Transverse colon (tissue), 4 donors: ENCODE results near the gene IRF4. TPM values are rescaled to one million over a fixed set of nuclear protein-coding genes. Genes with fewer than 3 reads are reported as not detected.
A peak's percentile ranks its signal among the peaks of the same experiment; 100 is the strongest.

Experiments used
- DNase-seq: peaks from one replicate; pipeline ENCODE4 v3.0.0-alpha.2; 2019
- H3K27ac ChIP-seq, 4 donors: fragments of 200-600 bp; sonication (generic); 2 replicates each; pipeline ENCODE4 v1.5.1; 2016 to 2018; ENCODE audit warnings: inconsistent platforms in 4 of 4
- H3K27me3 ChIP-seq: fragments of 200-600 bp; sonication (generic); 2 replicates; pipeline ENCODE4 v1.5.1; 2017; ENCODE audit warnings: inconsistent platforms
- H3K36me3 ChIP-seq, 4 donors: fragments of 200-600 bp; sonication (generic); 2 replicates each; pipeline ENCODE4 v1.5.1; 2017 to 2019; ENCODE audit warnings: inconsistent platforms in 4 of 4
- H3K4me1 ChIP-seq, 4 donors: fragments of 200-600 bp; sonication (generic); 2 replicates each; pipeline ENCODE4 v1.5.1; 2017 to 2020; ENCODE audit warnings: inconsistent platforms in 4 of 4
- H3K4me3 ChIP-seq, 4 donors: fragments of 200-600 bp; sonication (generic); 1 replicate in 1 of 4; 2 replicates in 3 of 4; pipeline versions ENCODE4 v1.5.1 to v1.6.1; 2017 to 2019; ENCODE audit warnings: inconsistent platforms in 4 of 4
- H3K9me3 ChIP-seq, 2 donors: fragments of 200-600 bp; sonication (generic); 2 replicates each; pipeline ENCODE4 v1.5.1; 2017 to 2019; ENCODE audit warnings: inconsistent platforms in 2 of 2
- EP300 ChIP-seq: sonication (generic); formaldehyde crosslinking; IDR thresholded peaks from one replicate; pipeline ENCODE4 v1.6.1; 2017; ENCODE audit warnings: antibody characterized with exemption, low read depth
- POLR2A ChIP-seq: fragments of 450-650 bp; IDR thresholded peaks from one replicate; pipeline ENCODE4 v1.6.1; 2016; ENCODE audit warnings: antibody characterized with exemption, mild to moderate bottlenecking, moderate library complexity
- POLR2AphosphoS5 ChIP-seq, 3 donors: sonication (generic); formaldehyde crosslinking; IDR thresholded peaks; one replicate each; pipeline ENCODE4 v1.6.1; 2016; ENCODE audit warnings: antibody characterized with exemption in 3 of 3
- WGBS, 2 donors: methylation state at CpG; one replicate each; pipeline ENCODE4 v1.1.5; 2018; ENCODE audit warnings: low coverage in 1 of 2; 5-methylcytosine and 5-hydroxymethylcytosine counted together
- in situ Hi-C, 4 donors: fragments of 200-750 bp; cut with MboI; loops; one replicate each; pipeline versions ENCODE4 v1.15.0 to v1.15.1; 2017; ENCODE audit warnings: low sequenced_read_pairs in 3 of 4, low pct_ligation_motif_present in 1 of 4, low pct_unique_long_range_greater_than_20kb in 1 of 4
- intact Hi-C: fragments of 100-400 bp; cut with DNase I; formaldehyde crosslinking; loops from one replicate; pipeline ENCODE4 v1.15.1; 2023; ENCODE audit warnings: low total_unique reads
- total RNA-seq, 4 donors: library from RNA; depleted of rRNA; stranded (reverse); fragments of >200 nt; gene quantifications; one replicate each; pipeline ENCODE4 v1.1.0, GENCODE V29; 2016
- TF ChIP-seq, protein P1 (sequence below), 5 experiments: fragments of 200-600 bp in 3 of 5; fragments of 450-650 bp in 2 of 5; sonication (generic) in 3 of 5; IDR thresholded peaks; 1 replicate in 2 of 5; 2 replicates in 3 of 5; pipeline ENCODE4 v1.5.1; 2016 to 2017; ENCODE audit warnings: antibody characterized with exemption in 5 of 5, inconsistent platforms in 3 of 5, mild to moderate bottlenecking in 2 of 5, moderate library complexity in 1 of 5

The IRF4 gene
- total RNA-seq, 4 donors from 2014 or later, result 0.40 to 18.4 (median 4.3) TPM

DNA sequence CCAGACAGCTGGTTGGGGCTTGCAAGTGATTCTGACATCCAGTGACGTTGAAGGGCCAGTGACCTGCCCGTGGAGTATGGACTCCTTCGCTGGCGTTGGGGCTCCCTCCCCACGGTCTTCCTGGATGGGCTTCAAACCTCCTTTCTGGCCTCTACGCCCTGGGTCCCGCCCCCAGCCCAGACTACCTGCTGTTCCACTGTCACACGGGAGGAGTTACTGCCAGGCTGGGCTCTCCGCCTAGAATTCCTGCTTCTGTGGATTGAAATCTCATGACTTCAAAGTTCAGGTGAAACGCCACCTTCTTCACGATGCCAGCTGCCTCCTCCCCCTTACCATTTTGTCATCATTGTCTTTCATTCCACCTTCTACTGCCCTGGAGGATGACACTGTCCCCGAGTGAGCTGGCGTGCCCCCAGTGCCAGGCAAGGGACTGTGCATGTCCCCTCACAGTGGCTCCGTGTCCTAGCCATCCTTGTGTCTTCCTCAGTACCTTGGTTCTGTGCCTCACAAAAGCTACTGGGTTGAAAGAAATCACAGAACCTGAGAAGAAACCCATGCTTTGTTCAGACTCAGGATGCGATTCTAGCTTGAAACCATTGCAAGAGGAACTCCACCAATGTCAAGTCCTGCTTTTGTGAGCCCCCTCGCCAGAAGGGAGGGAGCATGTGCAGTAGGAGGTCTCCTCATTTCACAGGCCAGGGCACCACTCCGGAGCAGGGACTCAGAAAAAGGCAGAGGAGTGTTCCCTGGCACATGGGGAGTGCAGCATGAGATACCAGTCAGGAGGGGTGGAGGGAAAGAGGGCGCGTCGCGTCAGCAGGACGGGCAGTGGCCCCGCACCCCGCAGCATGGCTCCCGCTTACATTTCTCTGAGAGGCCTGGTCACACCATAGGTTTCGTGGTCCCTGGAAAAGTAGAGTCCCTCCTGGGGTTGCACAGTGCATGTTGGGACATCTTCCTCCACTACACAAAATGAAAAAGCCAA lies 11.0 kb upstream of the IRF4 start:
- TF ChIP-seq POLR2AphosphoS5 (IDR thresholded peaks at IDR 0.05), result no peak
- TF ChIP-seq, protein P1, sequence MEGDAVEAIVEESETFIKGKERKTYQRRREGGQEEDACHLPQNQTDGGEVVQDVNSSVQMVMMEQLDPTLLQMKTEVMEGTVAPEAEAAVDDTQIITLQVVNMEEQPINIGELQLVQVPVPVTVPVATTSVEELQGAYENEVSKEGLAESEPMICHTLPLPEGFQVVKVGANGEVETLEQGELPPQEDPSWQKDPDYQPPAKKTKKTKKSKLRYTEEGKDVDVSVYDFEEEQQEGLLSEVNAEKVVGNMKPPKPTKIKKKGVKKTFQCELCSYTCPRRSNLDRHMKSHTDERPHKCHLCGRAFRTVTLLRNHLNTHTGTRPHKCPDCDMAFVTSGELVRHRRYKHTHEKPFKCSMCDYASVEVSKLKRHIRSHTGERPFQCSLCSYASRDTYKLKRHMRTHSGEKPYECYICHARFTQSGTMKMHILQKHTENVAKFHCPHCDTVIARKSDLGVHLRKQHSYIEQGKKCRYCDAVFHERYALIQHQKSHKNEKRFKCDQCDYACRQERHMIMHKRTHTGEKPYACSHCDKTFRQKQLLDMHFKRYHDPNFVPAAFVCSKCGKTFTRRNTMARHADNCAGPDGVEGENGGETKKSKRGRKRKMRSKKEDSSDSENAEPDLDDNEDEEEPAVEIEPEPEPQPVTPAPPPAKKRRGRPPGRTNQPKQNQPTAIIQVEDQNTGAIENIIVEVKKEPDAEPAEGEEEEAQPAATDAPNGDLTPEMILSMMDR (IDR thresholded peaks at IDR 0.05), result no peak
- no peak for TF ChIP-seq EP300
- no peak for TF ChIP-seq POLR2A
- Histone ChIP-seq H3K4me1 (no peaks in the 10 kb centered on the region), H3K27ac (no peak overlapping the region), H3K4me3 (no peak overlapping the region), H3K9me3 (no peaks in the 10 kb centered on the region), H3K36me3 (no peaks in the 10 kb centered on the region), H3K27me3 (peaks cover 30% of the 10 kb centered on the region)
- intact Hi-C loops (no loop called here), in situ Hi-C loops (no loop called here)
- no peak for DNase-seq
- WGBS, 2 donors, result 83 to 88% methylated on average over 18 to 26 of the region's 26 CpGs

DNA sequence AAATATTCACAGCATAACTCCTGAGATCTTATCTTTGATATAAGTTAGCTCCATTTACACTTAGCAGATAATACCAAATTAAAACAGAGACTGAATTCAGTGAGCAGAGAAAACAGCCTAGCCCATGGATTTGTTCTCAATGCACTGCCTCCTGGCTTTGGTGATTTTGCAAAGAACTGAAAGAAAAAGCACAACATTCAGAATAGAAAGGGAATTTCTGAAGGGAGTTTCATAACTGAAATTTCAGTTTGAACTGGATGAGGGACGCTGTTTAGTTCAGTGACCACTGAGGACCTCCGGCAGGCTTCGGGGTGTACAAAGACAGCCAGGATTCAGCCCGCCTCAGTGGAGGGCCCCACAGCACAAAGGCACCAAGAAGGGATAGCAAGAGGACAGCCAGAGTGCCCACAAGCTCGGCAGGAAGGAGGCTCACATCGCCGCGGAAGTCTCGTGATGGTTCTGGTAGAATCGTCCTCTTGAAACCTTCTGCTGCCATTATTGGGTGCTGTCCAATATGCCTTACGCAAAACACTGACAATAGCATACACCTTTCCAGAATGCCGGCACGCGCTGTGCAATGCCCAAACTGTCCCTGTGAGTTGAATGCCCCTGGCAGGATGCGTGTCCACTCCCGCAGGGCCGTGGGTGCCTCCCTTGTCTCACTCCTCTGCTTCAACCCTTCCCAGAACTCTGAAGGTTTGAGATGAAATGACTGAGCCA lies 9.7 kb upstream of the IRF4 start:
- DNase-seq, result peak; percentile 7
- TF ChIP-seq, protein P1 (IDR thresholded peaks at IDR 0.05), result no peak
- TF ChIP-seq POLR2AphosphoS5 (IDR thresholded peaks at IDR 0.05), result no peak
- TF ChIP-seq POLR2A, result no peak
- TF ChIP-seq EP300, result no peak
- no peaks in the 10 kb centered on the region for H3K9me3 ChIP-seq
- H3K27me3 ChIP-seq, result peaks cover 38% of the 10 kb centered on the region
- no peaks in the 10 kb centered on the region for H3K4me1 ChIP-seq
- in situ Hi-C loops (no loop called here), intact Hi-C loops (no loop called here)
- no peak overlapping the region for H3K4me3 ChIP-seq
- 78 to 84% methylated on average over 9 to 17 of the region's 17 CpGs for whole genome bisulfite sequencing, 2 donors
- no peak overlapping the region for H3K27ac ChIP-seq
- no peaks in the 10 kb centered on the region for H3K36me3 ChIP-seq

DNA sequence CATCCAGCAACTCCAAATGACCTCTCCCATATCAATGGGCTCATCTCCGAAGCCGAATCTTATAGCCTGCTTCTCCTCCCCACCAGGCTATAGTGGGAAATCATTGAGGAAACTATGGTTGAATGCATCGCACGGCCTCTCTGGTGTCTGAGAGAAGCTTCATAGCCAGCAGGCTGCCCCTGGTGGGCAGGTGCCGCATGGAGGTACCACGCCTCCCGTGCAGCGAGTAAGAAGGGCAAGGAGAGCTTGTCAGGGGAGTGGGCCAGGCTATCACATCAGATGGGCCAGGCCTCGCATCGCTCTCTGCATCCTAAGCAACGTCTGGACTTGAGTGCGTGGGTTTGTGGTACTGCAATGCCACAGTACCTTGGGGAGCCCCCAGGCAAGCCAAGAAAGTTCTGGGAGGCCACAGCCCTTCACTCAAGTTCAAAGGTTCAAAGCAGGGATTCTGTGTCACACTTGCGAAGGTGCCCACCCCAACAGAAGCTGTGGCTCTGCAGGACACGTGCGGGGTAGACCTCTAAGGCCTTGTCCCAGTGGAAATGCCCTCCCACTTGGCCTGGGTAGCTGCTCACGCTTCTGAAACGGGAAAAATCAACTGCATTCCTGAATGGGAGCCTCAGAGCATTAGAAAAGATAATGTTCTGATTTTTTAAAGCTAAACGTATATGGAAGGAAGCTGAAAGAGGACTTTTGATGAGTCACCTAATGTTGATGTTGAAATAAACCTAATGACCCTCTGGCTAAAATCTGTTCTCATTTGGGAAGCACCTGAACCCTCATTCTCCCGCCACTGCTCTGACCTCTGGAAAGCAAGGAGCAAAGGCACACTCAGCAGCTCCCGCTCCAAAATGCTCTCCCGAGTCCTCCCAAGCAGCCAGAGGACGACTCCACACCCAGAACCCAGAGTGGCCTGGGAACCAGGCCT lies 8.4 kb upstream of the IRF4 start:
- peaks cover 40% of the 10 kb centered on the region for H3K27me3 ChIP-seq
- intact Hi-C loops, result no loop called here

More for the DNA sequence above, 8.4 kb upstream of the IRF4 start:
- in situ Hi-C loops, result no loop called here
- peak; percentile 4 for DNase-seq
- H3K36me3 ChIP-seq, result no peaks in the 10 kb centered on the region
- TF ChIP-seq, protein P1 (IDR thresholded peaks at IDR 0.05), result no peak
- TF ChIP-seq POLR2A, result no peak
- TF ChIP-seq POLR2AphosphoS5 (IDR thresholded peaks at IDR 0.05), result no peak
- TF ChIP-seq EP300, result no peak
- H3K4me3 ChIP-seq, result no peak overlapping the region
- H3K27ac ChIP-seq, result no peak overlapping the region
- WGBS, 2 donors, result 91 to 100% methylated on average over 5 to 22 of the region's 22 CpGs
- no peaks in the 10 kb centered on the region for H3K4me1 ChIP-seq
- H3K9me3 ChIP-seq, result no peaks in the 10 kb centered on the region
